IMR-90 (cell line): ENCODE data around the gene NXN.

Experiments used
- BHLHE40 ChIP-seq: fragments of 150-350 bp; IDR thresholded peaks from 2 replicates; pipeline ENCODE4 v1.6.1; 2016; ENCODE audit warnings: mild to moderate bottlenecking, low read depth, low read length
- CEBPB ChIP-seq: IDR thresholded peaks from 2 replicates; pipeline ENCODE4 v1.6.1; 2012; ENCODE audit warnings: low read depth, low read length, improper control_type of control experiment
- CHD1 ChIP-seq: IDR thresholded peaks from 2 replicates; pipeline ENCODE4 v1.6.1; 2012; ENCODE audit warnings: low read depth, low read length, improper control_type of control experiment
- MXI1 ChIP-seq: IDR thresholded peaks from 2 replicates; pipeline ENCODE4 v1.6.1; 2012; ENCODE audit warnings: low read depth, mild to moderate bottlenecking, low read length, moderate library complexity, borderline replicate concordance
- NFE2L2 ChIP-seq: fragments of 150-350 bp; IDR thresholded peaks from 2 replicates; pipeline ENCODE4 v1.6.1; 2016; ENCODE audit warnings: low read depth, mild to moderate bottlenecking, low read length
- POLR2A ChIP-seq: IDR thresholded peaks from 2 replicates; pipeline ENCODE4 v1.6.1; 2012; ENCODE audit warnings: mild to moderate bottlenecking, low read depth, low read length
- RCOR1 ChIP-seq: IDR thresholded peaks from 2 replicates; pipeline ENCODE4 v1.6.1; 2012; ENCODE audit warnings: mild to moderate bottlenecking, low read length, improper control_type of control experiment; ENCODE audit not compliant: insufficient replicate concordance
- RFX5 ChIP-seq: IDR thresholded peaks from 2 replicates; pipeline ENCODE4 v1.8.0; 2012; ENCODE audit warnings: low read depth, mild to moderate bottlenecking, low read length, moderate library complexity
- SMC3 ChIP-seq: fragments of 150-350 bp; IDR thresholded peaks from 2 replicates; pipeline ENCODE4 v1.6.1; 2016; ENCODE audit warnings: low read depth, mild to moderate bottlenecking, antibody characterized with exemption, low read length, moderate library complexity
- TF ChIP-seq, protein P1 (sequence below): conservative IDR thresholded peaks from 2 replicates; pipeline ENCODE4 v1.5.1; 2012; ENCODE audit warnings: mild to moderate bottlenecking, low read depth, low read length, improper control_type of control experiment
- TF ChIP-seq, protein P2 (sequence below): fragments of 150-350 bp; IDR thresholded peaks from 2 replicates; pipeline ENCODE4 v1.6.1; 2016; ENCODE audit warnings: low read depth, mild to moderate bottlenecking, low read length, moderate library complexity, borderline replicate concordance

DNA sequence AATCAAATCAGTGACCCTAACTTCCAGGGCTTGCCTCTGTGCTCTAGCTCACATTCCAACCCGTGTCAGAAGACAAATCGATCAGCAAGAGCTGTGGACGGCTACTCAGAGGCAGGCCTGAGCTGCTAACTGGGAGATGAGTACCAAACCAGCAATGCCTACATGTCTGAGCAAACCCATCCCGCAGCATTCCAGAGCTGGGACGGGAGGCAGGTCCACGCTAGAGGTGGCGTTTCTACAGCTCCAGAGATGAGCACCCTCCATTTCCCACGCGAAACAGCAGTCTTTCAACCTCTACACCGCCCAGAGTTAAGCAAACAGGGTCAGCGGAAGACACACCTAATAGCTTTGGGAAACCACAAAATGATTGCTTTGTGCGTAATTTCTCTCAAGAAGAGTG lies 6.5 kb downstream of the NXN start:
- TF ChIP-seq, protein P1, sequence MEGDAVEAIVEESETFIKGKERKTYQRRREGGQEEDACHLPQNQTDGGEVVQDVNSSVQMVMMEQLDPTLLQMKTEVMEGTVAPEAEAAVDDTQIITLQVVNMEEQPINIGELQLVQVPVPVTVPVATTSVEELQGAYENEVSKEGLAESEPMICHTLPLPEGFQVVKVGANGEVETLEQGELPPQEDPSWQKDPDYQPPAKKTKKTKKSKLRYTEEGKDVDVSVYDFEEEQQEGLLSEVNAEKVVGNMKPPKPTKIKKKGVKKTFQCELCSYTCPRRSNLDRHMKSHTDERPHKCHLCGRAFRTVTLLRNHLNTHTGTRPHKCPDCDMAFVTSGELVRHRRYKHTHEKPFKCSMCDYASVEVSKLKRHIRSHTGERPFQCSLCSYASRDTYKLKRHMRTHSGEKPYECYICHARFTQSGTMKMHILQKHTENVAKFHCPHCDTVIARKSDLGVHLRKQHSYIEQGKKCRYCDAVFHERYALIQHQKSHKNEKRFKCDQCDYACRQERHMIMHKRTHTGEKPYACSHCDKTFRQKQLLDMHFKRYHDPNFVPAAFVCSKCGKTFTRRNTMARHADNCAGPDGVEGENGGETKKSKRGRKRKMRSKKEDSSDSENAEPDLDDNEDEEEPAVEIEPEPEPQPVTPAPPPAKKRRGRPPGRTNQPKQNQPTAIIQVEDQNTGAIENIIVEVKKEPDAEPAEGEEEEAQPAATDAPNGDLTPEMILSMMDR = no peak
- no peak for TF ChIP-seq SMC3
- no peak for TF ChIP-seq BHLHE40
- TF ChIP-seq RFX5 = no peak
- TF ChIP-seq RCOR1 = no peak
- TF ChIP-seq POLR2A = no peak
- no peak for TF ChIP-seq NFE2L2
- no peak for TF ChIP-seq CEBPB
- TF ChIP-seq MXI1 = no peak
- no peak for TF ChIP-seq CHD1
- TF ChIP-seq, protein P2, sequence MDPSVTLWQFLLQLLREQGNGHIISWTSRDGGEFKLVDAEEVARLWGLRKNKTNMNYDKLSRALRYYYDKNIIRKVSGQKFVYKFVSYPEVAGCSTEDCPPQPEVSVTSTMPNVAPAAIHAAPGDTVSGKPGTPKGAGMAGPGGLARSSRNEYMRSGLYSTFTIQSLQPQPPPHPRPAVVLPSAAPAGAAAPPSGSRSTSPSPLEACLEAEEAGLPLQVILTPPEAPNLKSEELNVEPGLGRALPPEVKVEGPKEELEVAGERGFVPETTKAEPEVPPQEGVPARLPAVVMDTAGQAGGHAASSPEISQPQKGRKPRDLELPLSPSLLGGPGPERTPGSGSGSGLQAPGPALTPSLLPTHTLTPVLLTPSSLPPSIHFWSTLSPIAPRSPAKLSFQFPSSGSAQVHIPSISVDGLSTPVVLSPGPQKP = no peak
